GM18517 (cell line): ENCODE measurements around the gene DNAJC10.
"Not testable (repeated sequence)": the region's sequence is repeated elsewhere in the genome, so short reads cannot be mapped to it uniquely, and the experiment has no call there.

ENCODE experiments used
- ATAC-seq: cut with Tn5 transposase; IDR thresholded peaks from one replicate; pipeline ENCODE4 v1.9.1; 2021; ENCODE audit warnings: mild to moderate bottlenecking, moderate library complexity; ENCODE audit not compliant: unreplicated experiment

The DNAJC10 gene

DNA sequence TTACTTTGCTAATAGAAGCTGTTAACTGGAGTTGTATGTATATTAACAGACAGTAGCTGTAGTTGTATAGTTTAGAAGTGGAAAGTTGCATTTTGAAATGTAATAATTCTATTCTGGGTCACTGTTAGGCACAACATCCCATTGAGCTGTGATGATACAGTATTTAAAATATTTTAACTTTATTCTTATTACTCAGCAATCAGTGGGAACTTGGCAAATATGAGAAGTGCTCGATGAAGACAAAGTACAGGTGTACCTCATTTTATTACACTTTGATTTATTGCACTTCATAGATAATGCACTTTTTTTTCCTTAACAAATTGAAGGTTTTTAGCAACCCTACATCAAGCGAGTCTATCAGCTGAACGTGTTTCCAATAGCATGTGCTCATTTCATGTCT is 8.6 kb downstream of the DNAJC10 start:
- ATAC-seq, result no peak

DNA sequence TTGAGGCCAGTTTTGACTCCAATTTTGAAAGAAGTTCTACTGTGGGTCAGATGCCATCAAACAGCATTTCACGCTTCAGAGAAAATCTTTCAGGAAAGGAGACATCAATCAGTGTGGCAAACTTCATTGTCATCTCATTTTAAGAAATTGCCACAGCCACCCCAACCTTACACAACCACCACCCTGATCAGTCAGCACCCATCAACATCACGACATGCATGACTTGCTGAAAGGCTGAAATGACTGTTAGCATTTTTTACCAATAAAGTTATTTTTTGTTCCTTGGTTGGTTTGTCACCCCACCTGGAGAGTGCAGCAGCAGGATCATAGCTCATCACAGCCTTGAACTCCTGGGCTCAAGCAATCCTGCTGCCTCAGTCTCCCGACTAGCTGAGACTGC is 10.4 kb downstream of the DNAJC10 start:
- ATAC-seq, result no peak

GRCh38 chr2:182728014-182728413 is 12.0 kb downstream of the DNAJC10 start:
- no peak for ATAC-seq

GRCh38 chr2:182729710-182730339 is 13.8 kb downstream of the DNAJC10 start:
- no peak for ATAC-seq

DNA sequence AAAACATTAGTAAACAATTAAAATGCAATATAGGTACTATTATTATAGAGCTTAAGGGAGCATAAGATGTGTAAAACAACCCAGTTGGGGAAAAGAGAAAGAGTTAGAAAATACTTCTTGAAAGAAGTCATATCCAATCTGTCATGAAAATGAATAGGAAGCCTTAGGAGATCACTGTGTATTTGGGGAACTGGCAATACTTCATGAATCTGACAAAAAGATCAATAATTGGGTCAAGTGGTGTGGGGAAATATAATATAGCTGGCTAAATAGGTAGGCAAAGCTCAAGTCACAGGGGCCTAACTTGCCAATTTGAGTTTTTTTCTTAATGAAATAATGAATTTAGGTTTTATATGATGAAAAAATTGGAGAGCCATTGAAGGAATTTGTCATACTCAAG is 14.4 kb downstream of the DNAJC10 start:
- ATAC-seq, result no peak

DNA sequence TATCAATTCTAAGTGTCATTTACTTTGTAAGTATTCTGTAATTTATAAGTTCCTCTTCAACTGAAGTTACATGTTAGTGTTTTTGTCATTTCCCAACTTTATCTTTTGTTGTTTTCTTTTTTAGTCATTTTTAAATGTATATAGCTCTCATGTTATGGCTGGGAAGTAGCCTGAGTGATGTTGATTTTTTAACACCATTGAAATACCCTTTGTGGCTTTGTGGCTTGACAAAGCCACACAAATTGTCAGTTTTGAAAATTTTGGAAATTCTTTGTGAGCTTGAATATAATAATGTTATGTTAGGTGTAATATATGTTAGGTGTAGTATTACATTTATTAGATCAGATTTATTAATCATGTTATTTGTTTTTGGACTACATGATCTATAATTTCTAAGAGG is 16.7 kb downstream of the DNAJC10 start:
- no peak for ATAC-seq

DNA sequence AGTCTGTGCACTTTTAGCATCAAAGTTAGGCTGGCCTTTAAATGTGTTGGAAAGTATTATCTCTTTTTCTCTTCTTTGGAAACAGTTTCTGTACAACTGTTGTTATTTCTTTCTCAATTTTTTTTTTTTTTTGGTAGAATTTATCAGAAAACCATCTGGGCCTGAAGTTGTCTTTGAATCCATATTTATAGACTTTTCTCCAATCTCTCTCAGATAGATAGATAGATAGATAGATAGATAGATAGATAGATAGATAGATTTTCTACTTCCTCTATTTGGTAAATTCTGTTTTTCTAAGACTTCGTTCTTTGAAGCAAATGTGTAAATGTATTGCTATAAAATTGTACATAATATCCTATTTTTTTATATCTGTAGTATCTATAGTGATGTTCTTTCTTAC is 17.5 kb downstream of the DNAJC10 start:
- ATAC-seq, result no peak

DNA sequence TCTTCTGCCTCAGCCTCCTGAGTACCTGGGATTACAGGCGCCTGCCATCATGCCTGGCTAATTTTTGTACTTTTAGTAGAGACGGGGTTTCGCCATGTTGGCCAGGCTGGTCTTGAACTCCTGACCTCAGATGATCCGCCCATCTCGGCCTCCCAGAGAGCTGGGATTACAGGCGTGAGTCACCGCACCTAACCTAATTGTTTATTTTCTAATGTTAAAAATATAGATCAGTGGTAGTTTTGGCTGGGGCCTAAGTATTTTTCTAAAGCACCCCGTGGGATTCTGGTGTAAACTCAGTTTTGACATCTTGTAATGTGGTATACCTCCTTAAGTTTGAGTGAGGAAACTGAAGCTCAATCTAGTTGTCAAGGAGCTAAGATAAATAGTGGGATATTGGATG is 20.8 kb downstream of the DNAJC10 start:
- ATAC-seq, result not testable (repeated sequence)

GRCh38 chr2:182740701-182741100 is 24.6 kb downstream of the DNAJC10 start:
- ATAC-seq, result no peak

GRCh38 chr2:182741620-182742019 is 25.6 kb downstream of the DNAJC10 start:
- no peak for ATAC-seq

DNA sequence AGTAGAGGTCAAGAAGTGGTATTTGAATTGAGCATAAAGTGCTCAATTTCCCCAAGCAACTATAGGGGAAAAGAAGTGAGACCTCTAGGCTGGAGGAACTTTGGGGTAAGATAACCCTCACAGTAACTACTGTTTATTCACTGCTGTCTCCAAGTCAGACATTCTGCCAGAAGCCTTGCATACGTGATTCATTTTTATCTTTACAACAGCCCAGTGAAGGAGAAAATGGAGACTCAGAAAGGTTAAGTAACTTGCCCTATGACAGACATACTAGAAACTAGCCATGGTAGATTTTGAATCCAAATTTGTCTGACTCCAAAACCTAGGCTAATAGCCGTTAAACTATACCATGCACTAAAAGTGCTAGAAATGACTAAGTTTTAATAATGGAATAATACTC is 28.4 kb downstream of the DNAJC10 start:
- no peak for ATAC-seq

DNA sequence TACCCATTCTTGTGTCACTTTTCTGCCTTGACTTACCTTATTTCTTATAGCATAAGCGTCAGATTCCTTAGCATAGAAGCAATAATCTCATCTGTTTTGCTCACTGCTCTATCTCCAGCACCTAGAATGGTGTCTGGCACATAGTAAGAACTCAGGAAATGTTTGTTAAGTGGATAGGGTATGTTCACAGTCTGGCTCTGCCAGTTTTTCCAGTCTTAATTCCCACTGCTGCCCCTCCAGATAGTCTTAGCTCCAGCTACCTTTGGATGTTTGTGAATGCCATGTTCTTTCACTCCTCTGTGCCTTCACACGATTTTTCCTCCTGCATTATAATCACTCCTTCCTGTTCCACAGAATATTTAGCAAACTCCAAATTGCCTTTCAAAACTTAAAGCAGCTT is 29.0 kb downstream of the DNAJC10 start:
- no peak for ATAC-seq

DNA sequence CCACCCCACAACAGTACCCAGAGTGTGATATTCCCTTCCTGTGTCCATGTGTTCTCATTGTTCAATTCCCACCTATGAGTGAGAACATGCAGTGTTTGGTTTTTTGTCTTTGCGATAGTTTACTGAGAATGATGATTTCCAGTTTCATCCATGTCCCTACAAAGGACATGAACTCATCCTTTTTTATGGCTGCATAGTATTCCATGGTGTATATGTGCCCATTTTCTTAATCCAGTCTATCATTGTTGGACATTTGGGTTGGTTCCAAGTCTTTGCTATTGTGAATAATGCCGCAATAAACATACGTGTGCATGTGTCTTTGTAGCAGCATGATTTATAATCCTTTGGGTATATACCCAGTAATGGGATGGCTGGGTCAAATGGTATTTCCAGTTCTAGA is 29.8 kb downstream of the DNAJC10 start:
- ATAC-seq, result not testable (repeated sequence)

GRCh38 chr2:182754231-182754630 is 38.2 kb downstream of the DNAJC10 start:
- ATAC-seq, result no peak

- ATAC-seq, result no peak
Observed at GRCh38 chr2:182758379-182758778, 42.3 kb downstream of the DNAJC10 start.

GRCh38 chr2:182761903-182762302 is 45.8 kb downstream of the DNAJC10 start:
- no peak for ATAC-seq

GRCh38 chr2:182763311-182763912 is 47.4 kb downstream of the DNAJC10 start:
- ATAC-seq, result no peak

GRCh38 chr2:182766626-182767025 is 50.6 kb downstream of the DNAJC10 start:
- ATAC-seq, result no peak

DNA sequence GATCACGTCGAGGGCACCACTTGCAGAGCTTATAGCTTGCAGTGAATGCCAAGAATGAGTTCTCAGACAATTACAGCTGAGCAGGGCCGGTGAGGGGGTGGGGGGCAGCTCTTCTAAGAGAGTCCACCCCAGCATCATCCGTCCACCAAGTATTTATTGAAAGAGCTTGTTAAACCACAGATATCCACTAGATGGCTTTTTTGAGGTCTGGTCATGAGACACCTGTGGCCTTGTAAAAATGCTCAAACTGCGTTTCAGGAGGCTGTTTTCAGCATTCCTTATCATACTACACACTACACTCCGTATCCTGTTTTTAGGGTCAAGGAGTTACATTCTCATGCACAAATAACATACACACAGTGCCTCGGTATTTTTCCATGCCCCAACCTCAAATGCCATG is 51.5 kb downstream of the DNAJC10 start:
- ATAC-seq, result no peak

DNA sequence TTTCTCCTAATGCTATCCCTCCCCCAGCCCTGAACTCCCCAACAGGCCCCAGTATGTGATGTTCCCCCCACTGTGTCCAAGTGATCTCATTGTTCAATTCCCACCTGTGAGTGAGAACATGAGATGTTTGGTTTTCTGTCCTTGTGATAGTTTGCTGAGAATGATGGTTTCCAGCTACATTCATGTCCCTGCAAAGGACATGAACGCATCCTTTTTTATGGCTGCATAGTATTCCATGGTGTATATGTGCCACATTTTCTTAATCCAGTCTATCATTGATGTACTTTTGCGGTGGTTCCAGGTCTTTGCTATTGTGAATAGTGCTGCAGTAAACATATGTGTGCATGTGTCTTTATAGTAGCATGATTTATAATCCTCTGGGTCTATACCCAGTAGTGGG is 52.9 kb downstream of the DNAJC10 start:
- not testable (repeated sequence) for ATAC-seq

DNA sequence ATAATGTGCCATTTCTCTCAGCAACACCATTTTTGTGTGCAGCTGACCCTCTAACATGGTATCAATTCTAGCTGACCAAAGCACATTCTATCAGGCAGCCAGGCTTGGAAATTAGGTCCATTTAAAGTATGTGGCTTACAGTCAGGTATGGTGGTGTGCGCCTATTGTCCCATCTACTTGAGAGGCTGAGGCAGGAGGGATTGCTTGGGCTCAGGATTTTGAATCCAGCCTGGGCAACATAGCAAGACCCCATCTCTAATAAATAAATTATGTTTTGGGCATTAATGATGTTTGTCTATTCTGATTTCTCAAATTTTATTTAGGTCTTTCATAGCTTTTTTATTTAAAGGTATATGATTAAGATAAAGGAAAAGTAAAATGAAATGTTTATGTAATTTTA is 63.3 kb downstream of the DNAJC10 start:
- ATAC-seq, result no peak

DNA sequence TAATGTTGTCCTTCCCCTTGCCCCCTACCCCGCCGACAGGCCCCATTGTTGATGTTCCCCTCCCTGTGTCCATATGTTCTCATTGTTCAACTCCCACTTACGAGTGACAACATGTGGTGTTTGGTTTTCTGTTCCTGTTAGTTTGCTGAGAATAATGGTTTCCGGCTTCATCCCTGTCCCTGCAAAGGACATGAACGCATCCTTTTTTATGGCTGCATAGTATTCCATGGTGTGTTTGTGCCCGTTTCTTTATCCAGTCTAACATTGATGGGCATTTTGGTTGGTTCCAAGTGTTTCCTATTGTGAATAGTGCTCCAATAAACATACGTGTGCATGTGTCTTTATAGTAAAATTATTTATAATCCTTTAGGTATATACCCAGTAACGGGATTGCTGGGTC is 65.0 kb downstream of the DNAJC10 start:
- ATAC-seq, result not testable (repeated sequence)

- not testable (repeated sequence) for ATAC-seq
Observed at GRCh38 chr2:182782686-182783085, 66.6 kb downstream of the DNAJC10 start.
